Measurements from ENCODE around the gene SAMD14. TPM values are rescaled to one million over a fixed set of nuclear protein-coding genes. Genes with fewer than 3 reads are reported as not detected.

SAMD14 gene
- total RNA-seq, 1 experiment from 2014 or later, result 5.9 TPM

DNA sequence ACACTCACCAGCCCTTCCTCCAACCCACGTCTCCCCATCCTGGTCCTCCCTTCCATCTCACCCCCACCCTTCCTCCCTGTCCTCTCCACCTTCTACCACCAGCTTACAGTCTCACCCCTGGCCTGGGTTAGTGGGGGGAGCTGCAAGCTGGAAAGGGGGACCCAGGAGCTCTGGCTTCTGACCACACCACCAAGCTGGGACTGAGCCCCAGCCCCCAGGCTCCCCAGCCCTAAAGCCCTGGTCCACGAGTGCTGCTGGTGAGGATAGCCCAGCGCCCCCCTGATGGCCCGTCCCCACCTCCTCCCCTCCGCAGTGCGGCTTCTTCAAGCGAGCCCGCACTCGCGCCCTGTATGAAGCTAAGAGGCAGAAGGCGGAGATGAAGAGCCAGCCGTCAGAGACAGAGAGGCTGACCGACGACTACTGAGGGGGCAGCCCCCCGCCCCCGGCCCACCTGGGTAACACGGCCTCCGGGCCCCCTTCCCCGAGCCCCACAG is 42.0 kb downstream of the SAMD14 start (continued):
- TF ChIP-seq, protein P1, sequence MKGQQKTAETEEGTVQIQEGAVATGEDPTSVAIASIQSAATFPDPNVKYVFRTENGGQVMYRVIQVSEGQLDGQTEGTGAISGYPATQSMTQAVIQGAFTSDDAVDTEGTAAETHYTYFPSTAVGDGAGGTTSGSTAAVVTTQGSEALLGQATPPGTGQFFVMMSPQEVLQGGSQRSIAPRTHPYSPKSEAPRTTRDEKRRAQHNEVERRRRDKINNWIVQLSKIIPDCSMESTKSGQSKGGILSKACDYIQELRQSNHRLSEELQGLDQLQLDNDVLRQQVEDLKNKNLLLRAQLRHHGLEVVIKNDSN (CRISPR knock-in tag; IDR thresholded peaks at IDR 0.05), result no peak
- TF ChIP-seq, protein P2, sequence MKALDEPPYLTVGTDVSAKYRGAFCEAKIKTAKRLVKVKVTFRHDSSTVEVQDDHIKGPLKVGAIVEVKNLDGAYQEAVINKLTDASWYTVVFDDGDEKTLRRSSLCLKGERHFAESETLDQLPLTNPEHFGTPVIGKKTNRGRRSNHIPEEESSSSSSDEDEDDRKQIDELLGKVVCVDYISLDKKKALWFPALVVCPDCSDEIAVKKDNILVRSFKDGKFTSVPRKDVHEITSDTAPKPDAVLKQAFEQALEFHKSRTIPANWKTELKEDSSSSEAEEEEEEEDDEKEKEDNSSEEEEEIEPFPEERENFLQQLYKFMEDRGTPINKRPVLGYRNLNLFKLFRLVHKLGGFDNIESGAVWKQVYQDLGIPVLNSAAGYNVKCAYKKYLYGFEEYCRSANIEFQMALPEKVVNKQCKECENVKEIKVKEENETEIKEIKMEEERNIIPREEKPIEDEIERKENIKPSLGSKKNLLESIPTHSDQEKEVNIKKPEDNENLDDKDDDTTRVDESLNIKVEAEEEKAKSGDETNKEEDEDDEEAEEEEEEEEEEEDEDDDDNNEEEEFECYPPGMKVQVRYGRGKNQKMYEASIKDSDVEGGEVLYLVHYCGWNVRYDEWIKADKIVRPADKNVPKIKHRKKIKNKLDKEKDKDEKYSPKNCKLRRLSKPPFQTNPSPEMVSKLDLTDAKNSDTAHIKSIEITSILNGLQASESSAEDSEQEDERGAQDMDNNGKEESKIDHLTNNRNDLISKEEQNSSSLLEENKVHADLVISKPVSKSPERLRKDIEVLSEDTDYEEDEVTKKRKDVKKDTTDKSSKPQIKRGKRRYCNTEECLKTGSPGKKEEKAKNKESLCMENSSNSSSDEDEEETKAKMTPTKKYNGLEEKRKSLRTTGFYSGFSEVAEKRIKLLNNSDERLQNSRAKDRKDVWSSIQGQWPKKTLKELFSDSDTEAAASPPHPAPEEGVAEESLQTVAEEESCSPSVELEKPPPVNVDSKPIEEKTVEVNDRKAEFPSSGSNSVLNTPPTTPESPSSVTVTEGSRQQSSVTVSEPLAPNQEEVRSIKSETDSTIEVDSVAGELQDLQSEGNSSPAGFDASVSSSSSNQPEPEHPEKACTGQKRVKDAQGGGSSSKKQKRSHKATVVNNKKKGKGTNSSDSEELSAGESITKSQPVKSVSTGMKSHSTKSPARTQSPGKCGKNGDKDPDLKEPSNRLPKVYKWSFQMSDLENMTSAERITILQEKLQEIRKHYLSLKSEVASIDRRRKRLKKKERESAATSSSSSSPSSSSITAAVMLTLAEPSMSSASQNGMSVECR (CRISPR knock-in tag; IDR thresholded peaks at IDR 0.05; ENCODE audit: borderline replicate concordance), result no peak
- no peak for TF ChIP-seq SOX15 (CRISPR knock-in tag; IDR thresholded peaks at IDR 0.05)
- TF ChIP-seq, protein P3, sequence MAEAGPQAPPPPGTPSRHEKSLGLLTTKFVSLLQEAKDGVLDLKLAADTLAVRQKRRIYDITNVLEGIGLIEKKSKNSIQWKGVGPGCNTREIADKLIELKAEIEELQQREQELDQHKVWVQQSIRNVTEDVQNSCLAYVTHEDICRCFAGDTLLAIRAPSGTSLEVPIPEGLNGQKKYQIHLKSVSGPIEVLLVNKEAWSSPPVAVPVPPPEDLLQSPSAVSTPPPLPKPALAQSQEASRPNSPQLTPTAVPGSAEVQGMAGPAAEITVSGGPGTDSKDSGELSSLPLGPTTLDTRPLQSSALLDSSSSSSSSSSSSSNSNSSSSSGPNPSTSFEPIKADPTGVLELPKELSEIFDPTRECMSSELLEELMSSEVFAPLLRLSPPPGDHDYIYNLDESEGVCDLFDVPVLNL (CRISPR knock-in tag; IDR thresholded peaks at IDR 0.05; ENCODE audit: borderline replicate concordance, low read depth), result no peak
- TF ChIP-seq, protein P4, sequence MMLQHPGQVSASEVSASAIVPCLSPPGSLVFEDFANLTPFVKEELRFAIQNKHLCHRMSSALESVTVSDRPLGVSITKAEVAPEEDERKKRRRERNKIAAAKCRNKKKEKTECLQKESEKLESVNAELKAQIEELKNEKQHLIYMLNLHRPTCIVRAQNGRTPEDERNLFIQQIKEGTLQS (CRISPR knock-in tag; conservative IDR thresholded peaks at IDR 0.05), result no peak

DNA sequence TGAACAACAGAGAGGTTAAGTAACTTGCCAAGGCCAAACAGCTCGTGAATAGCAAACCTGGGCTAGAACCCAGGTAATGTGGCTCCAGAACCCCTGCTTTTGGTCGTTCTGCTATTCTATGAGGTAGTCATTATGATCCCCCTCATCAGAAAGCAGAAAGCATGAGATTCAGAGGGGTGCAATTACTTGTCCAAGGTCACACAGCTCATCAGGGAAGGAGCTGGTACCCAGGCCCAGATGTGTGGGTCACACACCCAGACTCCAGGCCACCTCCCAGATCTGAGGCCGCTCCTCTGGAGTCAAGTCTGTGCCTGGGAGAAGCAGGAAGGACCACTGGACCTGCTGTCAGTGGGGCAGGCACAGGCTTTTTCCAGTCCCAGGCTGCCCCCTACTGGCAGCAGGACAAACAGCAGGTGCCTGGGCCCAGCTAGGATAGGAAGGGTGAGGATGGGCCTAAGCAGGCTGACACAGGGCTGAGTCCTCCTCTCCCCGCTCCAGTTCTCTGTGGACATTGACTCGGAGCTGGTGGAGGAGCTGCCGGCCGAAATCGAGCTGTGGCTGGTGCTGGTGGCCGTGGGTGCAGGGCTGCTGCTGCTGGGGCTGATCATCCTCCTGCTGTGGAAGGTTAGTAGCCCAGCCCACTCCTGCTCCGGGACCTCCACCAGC is 42.6 kb downstream of the SAMD14 start:
- ATAC-seq (peak; percentile 96), DNase-seq (ENCODE audit: low spot score) (peak; percentile 89)
- ChIA-PET CTCF (interaction anchor here (0.5 to 2.5 kb wide), 46 partner anchors 8 to 742 kb away, joined by 3 to 71 read pairs (median 5); partner anchors contain the start of genes ITGA3 and LRRC59), POLR2A (interaction anchor here (1.1 to 1.2 kb wide), 2 partner anchors 31 to 36 kb away, joined by 3 to 5 read pairs; partner anchors contain the start of gene ITGA3)
- Mint-ChIP-seq H3K9me3 (no peaks in the 10 kb centered on the region), H3K27me3 (ENCODE audit: low read depth) (no peaks in the 10 kb centered on the region), H3K36me3 (no peaks in the 10 kb centered on the region), H3K4me3 (no peak overlapping the region), H3K27ac (no peak overlapping the region), H3K4me1 (no peaks in the 10 kb centered on the region)
- TF ChIP-seq, protein P5, sequence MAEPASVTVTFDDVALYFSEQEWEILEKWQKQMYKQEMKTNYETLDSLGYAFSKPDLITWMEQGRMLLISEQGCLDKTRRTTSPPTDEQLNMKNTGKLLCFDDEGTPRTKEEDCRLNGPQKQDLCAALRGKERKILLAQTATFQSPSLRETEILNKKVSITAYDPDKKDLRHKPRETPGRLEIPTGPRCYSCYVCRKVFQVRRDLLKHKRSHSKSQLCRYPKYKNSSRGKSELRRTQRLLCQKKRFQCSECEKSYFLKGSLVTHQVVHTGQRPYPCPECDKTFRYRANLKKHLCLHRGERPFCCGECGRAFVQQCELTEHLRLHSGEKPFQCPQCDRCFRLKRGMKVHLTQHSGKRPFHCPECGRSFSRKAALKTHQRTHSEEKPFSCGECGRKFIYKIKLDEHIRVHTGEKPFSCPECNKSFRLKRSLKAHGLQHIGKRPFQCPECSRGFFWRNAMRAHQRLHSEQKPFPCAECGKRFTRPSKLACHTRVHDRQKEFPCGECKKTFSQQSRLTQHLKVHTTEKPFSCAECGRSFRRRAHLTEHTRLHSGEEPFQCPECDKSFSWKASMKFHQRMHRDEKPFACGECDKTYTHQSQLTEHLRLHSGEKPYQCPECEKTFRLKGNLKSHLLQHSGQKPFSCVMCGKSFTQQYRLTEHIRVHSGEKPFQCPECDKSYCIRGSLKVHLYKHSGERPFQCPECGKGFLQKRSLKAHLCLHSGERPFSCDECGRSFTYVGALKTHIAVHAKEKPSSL (CRISPR knock-in tag; conservative IDR thresholded peaks at IDR 0.05), result no peak
- TF ChIP-seq, protein P6, sequence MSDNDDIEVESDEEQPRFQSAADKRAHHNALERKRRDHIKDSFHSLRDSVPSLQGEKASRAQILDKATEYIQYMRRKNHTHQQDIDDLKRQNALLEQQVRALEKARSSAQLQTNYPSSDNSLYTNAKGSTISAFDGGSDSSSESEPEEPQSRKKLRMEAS (CRISPR knock-in tag; IDR thresholded peaks at IDR 0.05), result 0 out of 2 replicates have a peak, but pooled peaks have one; percentile 15
- TF ChIP-seq GTF2I (CRISPR knock-in tag; conservative IDR thresholded peaks at IDR 0.05) (no peak), TEAD1 (CRISPR knock-in tag; IDR thresholded peaks at IDR 0.05) (no peak), GRHL2 (CRISPR knock-in tag; IDR thresholded peaks at IDR 0.05; ENCODE audit: insufficient replicate concordance, severe bottlenecking) (no peak), CREM (CRISPR knock-in tag; IDR thresholded peaks at IDR 0.05) (no peak)
- TF ChIP-seq, protein P7, sequence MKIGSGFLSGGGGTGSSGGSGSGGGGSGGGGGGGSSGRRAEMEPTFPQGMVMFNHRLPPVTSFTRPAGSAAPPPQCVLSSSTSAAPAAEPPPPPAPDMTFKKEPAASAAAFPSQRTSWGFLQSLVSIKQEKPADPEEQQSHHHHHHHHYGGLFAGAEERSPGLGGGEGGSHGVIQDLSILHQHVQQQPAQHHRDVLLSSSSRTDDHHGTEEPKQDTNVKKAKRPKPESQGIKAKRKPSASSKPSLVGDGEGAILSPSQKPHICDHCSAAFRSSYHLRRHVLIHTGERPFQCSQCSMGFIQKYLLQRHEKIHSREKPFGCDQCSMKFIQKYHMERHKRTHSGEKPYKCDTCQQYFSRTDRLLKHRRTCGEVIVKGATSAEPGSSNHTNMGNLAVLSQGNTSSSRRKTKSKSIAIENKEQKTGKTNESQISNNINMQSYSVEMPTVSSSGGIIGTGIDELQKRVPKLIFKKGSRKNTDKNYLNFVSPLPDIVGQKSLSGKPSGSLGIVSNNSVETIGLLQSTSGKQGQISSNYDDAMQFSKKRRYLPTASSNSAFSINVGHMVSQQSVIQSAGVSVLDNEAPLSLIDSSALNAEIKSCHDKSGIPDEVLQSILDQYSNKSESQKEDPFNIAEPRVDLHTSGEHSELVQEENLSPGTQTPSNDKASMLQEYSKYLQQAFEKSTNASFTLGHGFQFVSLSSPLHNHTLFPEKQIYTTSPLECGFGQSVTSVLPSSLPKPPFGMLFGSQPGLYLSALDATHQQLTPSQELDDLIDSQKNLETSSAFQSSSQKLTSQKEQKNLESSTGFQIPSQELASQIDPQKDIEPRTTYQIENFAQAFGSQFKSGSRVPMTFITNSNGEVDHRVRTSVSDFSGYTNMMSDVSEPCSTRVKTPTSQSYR (CRISPR knock-in tag; IDR thresholded peaks at IDR 0.05), result no peak
- TF ChIP-seq, protein P8, sequence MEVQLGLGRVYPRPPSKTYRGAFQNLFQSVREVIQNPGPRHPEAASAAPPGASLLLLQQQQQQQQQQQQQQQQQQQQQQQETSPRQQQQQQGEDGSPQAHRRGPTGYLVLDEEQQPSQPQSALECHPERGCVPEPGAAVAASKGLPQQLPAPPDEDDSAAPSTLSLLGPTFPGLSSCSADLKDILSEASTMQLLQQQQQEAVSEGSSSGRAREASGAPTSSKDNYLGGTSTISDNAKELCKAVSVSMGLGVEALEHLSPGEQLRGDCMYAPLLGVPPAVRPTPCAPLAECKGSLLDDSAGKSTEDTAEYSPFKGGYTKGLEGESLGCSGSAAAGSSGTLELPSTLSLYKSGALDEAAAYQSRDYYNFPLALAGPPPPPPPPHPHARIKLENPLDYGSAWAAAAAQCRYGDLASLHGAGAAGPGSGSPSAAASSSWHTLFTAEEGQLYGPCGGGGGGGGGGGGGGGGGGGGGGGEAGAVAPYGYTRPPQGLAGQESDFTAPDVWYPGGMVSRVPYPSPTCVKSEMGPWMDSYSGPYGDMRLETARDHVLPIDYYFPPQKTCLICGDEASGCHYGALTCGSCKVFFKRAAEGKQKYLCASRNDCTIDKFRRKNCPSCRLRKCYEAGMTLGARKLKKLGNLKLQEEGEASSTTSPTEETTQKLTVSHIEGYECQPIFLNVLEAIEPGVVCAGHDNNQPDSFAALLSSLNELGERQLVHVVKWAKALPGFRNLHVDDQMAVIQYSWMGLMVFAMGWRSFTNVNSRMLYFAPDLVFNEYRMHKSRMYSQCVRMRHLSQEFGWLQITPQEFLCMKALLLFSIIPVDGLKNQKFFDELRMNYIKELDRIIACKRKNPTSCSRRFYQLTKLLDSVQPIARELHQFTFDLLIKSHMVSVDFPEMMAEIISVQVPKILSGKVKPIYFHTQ (CRISPR knock-in tag; IDR thresholded peaks at IDR 0.05), result no peak
- TF ChIP-seq, protein P9, sequence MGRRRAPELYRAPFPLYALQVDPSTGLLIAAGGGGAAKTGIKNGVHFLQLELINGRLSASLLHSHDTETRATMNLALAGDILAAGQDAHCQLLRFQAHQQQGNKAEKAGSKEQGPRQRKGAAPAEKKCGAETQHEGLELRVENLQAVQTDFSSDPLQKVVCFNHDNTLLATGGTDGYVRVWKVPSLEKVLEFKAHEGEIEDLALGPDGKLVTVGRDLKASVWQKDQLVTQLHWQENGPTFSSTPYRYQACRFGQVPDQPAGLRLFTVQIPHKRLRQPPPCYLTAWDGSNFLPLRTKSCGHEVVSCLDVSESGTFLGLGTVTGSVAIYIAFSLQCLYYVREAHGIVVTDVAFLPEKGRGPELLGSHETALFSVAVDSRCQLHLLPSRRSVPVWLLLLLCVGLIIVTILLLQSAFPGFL (CRISPR knock-in tag; IDR thresholded peaks at IDR 0.05; ENCODE audit: borderline replicate concordance), result no peak
- TF ChIP-seq, protein P10, sequence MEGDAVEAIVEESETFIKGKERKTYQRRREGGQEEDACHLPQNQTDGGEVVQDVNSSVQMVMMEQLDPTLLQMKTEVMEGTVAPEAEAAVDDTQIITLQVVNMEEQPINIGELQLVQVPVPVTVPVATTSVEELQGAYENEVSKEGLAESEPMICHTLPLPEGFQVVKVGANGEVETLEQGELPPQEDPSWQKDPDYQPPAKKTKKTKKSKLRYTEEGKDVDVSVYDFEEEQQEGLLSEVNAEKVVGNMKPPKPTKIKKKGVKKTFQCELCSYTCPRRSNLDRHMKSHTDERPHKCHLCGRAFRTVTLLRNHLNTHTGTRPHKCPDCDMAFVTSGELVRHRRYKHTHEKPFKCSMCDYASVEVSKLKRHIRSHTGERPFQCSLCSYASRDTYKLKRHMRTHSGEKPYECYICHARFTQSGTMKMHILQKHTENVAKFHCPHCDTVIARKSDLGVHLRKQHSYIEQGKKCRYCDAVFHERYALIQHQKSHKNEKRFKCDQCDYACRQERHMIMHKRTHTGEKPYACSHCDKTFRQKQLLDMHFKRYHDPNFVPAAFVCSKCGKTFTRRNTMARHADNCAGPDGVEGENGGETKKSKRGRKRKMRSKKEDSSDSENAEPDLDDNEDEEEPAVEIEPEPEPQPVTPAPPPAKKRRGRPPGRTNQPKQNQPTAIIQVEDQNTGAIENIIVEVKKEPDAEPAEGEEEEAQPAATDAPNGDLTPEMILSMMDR (IDR thresholded peaks at IDR 0.05), result peak; percentile 99

All from WTC11 (cell line).